Osteocyte (in vitro differentiated cells): Measurements from ENCODE around the gene KDM4B. TPM values are rescaled to one million over a fixed set of nuclear protein-coding genes. Genes with fewer than 3 reads are reported as not detected.

ENCODE experiments used
- DNase-seq: peaks from one replicate; pipeline ENCODE4 v3.0.0; 2021; ENCODE audit warnings: mixed read lengths; ENCODE audit not compliant: unreplicated experiment; ENCODE audit errors: extremely low spot score
- H3K27ac Mint-ChIP-seq: one replicate; pipeline ENCODE4 v1.8.0; 2021; ENCODE audit warnings: mild to moderate bottlenecking, mixed read lengths; ENCODE audit not compliant: unreplicated experiment
- H3K27me3 Mint-ChIP-seq: one replicate; pipeline ENCODE4 v1.8.0; 2021; ENCODE audit warnings: mixed read lengths; ENCODE audit not compliant: unreplicated experiment
- H3K36me3 Mint-ChIP-seq: one replicate; pipeline ENCODE4 v1.8.0; 2021; ENCODE audit warnings: mixed read lengths; ENCODE audit not compliant: unreplicated experiment
- H3K4me1 Mint-ChIP-seq: one replicate; pipeline ENCODE4 v1.8.0; 2021; ENCODE audit warnings: mixed read lengths; ENCODE audit not compliant: unreplicated experiment
- H3K4me3 Mint-ChIP-seq: one replicate; pipeline ENCODE4 v1.8.0; 2021; ENCODE audit warnings: mild to moderate bottlenecking, moderate library complexity, mixed read lengths; ENCODE audit not compliant: unreplicated experiment
- H3K9me3 Mint-ChIP-seq: one replicate; pipeline ENCODE4 v1.8.0; 2021; ENCODE audit warnings: mixed read lengths; ENCODE audit not compliant: unreplicated experiment
- CTCF ChIP-seq: fragments of 200-600 bp; sonication (generic); IDR thresholded peaks from 2 replicates; pipeline ENCODE4 v1.5.0; 2021; ENCODE audit warnings: antibody characterized with exemption, mild to moderate bottlenecking, moderate library complexity
- total RNA-seq: library from RNA; stranded (reverse); gene quantifications from 2 replicates; pipeline ENCODE4 v1.2.1, GENCODE V29; 2021

The KDM4B gene
- total RNA-seq, 1 donor from 2014 or later, result 49.0 TPM

GRCh38 chr19:4984106-4984380 lies 15.1 kb downstream of the KDM4B start:
- H3K36me3 Mint-ChIP-seq, result peaks cover 3% of the 10 kb centered on the region
- no peak overlapping the region for H3K4me3 Mint-ChIP-seq
- H3K27ac Mint-ChIP-seq, result no peak overlapping the region
- H3K4me1 Mint-ChIP-seq, result peaks cover 48% of the 10 kb centered on the region
- H3K27me3 Mint-ChIP-seq, result no peaks in the 10 kb centered on the region
- H3K9me3 Mint-ChIP-seq, result no peaks in the 10 kb centered on the region
- DNase-seq, result no peak
- TF ChIP-seq CTCF, result no peak

- DNase-seq, result no peak
- Mint-ChIP-seq H3K4me3 (no peak overlapping the region), H3K4me1 (peaks cover 48% of the 10 kb centered on the region), H3K27ac (no peak overlapping the region), H3K9me3 (no peaks in the 10 kb centered on the region), H3K36me3 (peaks cover 3% of the 10 kb centered on the region), H3K27me3 (no peaks in the 10 kb centered on the region)
- TF ChIP-seq CTCF, result no peak
Observed at GRCh38 chr19:4984438-4984990, 15.6 kb downstream of the KDM4B start.

- no peak for DNase-seq
- Mint-ChIP-seq H3K4me1 (peaks cover 50% of the 10 kb centered on the region), H3K36me3 (peaks cover 3% of the 10 kb centered on the region), H3K27ac (peak overlapping the region; percentile 56), H3K27me3 (no peaks in the 10 kb centered on the region), H3K9me3 (no peaks in the 10 kb centered on the region), H3K4me3 (no peak overlapping the region)
- no peak for TF ChIP-seq CTCF
Observed at GRCh38 chr19:4985551-4985991, 16.7 kb downstream of the KDM4B start.

- no peaks in the 10 kb centered on the region for H3K27me3 Mint-ChIP-seq
- peaks cover 48% of the 10 kb centered on the region for H3K4me1 Mint-ChIP-seq
- H3K4me3 Mint-ChIP-seq, result no peak overlapping the region
- H3K27ac Mint-ChIP-seq, result no peak overlapping the region
- peaks cover 3% of the 10 kb centered on the region for H3K36me3 Mint-ChIP-seq
- TF ChIP-seq CTCF, result no peak
- DNase-seq, result no peak
- H3K9me3 Mint-ChIP-seq, result no peaks in the 10 kb centered on the region
Observed at GRCh38 chr19:4986056-4986455, 17.1 kb downstream of the KDM4B start.

GRCh38 chr19:4986471-4986891 lies 17.6 kb downstream of the KDM4B start:
- Mint-ChIP-seq H3K4me3 (no peak overlapping the region), H3K36me3 (peaks cover 3% of the 10 kb centered on the region), H3K9me3 (no peaks in the 10 kb centered on the region), H3K27me3 (no peaks in the 10 kb centered on the region), H3K27ac (no peak overlapping the region), H3K4me1 (peaks cover 46% of the 10 kb centered on the region)
- no peak for DNase-seq
- TF ChIP-seq CTCF, result no peak
